ENCODE results near the gene DNASE2. TPM values are rescaled to one million over a fixed set of nuclear protein-coding genes. Genes with fewer than 3 reads are reported as not detected.

The DNASE2 gene
- total and polyA plus RNA-seq, 2 of the 8 experiments (the other 6 are each of a cell fraction or from before 2014, with no cell fraction given) = 33.2 to 48.2 TPM

- TF ChIP-seq GTF2F1 (IDR thresholded peaks at IDR 0.05; ENCODE audit: borderline replicate concordance, low read depth, low read length) (no peak), BCL11A (IDR thresholded peaks at IDR 0.05; ENCODE audit: low read depth in 2 of 2, low read length in 2 of 2) (no peak), SIN3A (conservative IDR thresholded peaks at IDR 0.05 in 1 of 2, IDR thresholded peaks at IDR 0.05 in 1 of 2; ENCODE audit: low read depth in 1 of 2, low read length in 2 of 2) (no peak), SRF (IDR thresholded peaks at IDR 0.05; ENCODE audit: low read depth, low read length) (no peak), KDM5A (IDR thresholded peaks at IDR 0.05; ENCODE audit: low read length) (no peak)
These were observed 38.7 kb downstream of the DNASE2 start (continued) for GRCh38 chr19:12842511-12842910.

Measured in H1 (cell line).